ENCODE results near the gene APOL1. TPM values are rescaled to one million over a fixed set of nuclear protein-coding genes. Genes with fewer than 3 reads are reported as not detected.
A peak's percentile ranks its signal among the peaks of the same experiment; 100 is the strongest.
"Not testable (repeated sequence)": the region's sequence is repeated elsewhere in the genome, so short reads cannot be mapped to it uniquely, and the experiment has no call there.

Gene APOL1
- total and polyA plus RNA-seq, 2 of the 13 experiments (the other 11 are each of a cell fraction or from before 2014, with no cell fraction given) = 20.3 to 75.0 TPM

DNA sequence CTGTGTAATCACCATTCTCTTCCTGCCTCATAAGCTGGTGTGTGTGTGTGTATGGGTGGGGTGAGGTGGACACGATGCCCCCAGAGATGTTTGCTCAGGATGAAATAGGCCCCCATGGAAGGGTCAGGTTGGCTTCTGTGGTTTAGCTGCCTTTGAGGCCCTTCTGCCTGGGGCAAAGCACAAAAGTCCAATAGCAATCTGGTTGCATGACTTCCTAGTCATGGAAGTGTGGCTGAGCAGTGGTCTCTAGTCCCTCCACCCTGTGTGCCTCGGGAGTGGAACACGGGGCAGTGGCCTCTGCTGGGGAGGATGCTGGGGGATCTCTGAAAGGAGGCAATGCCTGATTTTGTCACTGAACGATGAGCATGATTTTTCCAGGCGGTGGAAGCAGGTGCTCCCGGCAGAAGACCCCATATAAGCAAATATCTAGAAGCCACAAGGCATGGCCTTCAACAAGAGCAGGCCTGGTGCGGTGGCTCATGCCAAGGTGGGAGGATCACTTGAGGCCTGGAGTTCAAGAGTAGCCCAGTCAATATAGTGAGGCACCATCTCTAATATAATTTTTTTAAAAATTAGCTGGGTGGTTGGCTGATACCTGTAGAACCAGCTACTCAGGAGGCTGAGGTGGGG is 839 bp upstream of the APOL1 start (continued):
- TF ChIP-seq ATF7, SOX6 (IDR thresholded peaks at IDR 0.05): not testable (repeated sequence)
- TF ChIP-seq ATF7 (CRISPR knock-in tag; IDR thresholded peaks at IDR 0.05) = peak; percentile 56; the same call in 1 of the 2 replicates
- peak; percentile 75 for TF ChIP-seq SOX6 (CRISPR knock-in tag; IDR thresholded peaks at IDR 0.05)
- peak; percentile 52; the same call in 1 of the 2 replicates for TF ChIP-seq ZNF792 (CRISPR knock-in tag; IDR thresholded peaks at IDR 0.05)
- peak; percentile 51; the same call in 1 of the 2 replicates for TF ChIP-seq ISL2 (CRISPR knock-in tag; IDR thresholded peaks at IDR 0.05)
- TF ChIP-seq, protein P1, sequence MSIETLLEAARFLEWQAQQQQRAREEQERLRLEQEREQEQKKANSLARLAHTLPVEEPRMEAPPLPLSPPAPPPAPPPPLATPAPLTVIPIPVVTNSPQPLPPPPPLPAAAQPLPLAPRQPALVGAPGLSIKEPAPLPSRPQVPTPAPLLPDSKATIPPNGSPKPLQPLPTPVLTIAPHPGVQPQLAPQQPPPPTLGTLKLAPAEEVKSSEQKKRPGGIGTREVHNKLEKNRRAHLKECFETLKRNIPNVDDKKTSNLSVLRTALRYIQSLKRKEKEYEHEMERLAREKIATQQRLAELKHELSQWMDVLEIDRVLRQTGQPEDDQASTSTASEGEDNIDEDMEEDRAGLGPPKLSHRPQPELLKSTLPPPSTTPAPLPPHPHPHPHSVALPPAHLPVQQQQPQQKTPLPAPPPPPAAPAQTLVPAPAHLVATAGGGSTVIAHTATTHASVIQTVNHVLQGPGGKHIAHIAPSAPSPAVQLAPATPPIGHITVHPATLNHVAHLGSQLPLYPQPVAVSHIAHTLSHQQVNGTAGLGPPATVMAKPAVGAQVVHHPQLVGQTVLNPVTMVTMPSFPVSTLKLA (IDR thresholded peaks at IDR 0.05) = 0 out of 2 replicates have a peak, but pooled peaks have one; percentile 11
- TF ChIP-seq, protein P2, sequence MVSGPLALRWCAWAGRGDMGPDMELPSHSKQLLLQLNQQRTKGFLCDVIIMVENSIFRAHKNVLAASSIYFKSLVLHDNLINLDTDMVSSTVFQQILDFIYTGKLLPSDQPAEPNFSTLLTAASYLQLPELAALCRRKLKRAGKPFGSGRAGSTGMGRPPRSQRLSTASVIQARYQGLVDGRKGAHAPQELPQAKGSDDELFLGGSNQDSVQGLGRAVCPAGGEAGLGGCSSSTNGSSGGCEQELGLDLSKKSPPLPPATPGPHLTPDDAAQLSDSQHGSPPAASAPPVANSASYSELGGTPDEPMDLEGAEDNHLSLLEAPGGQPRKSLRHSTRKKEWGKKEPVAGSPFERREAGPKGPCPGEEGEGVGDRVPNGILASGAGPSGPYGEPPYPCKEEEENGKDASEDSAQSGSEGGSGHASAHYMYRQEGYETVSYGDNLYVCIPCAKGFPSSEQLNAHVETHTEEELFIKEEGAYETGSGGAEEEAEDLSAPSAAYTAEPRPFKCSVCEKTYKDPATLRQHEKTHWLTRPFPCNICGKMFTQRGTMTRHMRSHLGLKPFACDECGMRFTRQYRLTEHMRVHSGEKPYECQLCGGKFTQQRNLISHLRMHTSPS (CRISPR knock-in tag; IDR thresholded peaks at IDR 0.05; ENCODE audit: low read depth) = peak; percentile 59; the same call in 1 of the 2 replicates
- peak; percentile 57; the same call in 1 of the 2 replicates for TF ChIP-seq HMG20A (CRISPR knock-in tag; IDR thresholded peaks at IDR 0.05; ENCODE audit: borderline replicate concordance)
- TF ChIP-seq HOXA3 (CRISPR knock-in tag; IDR thresholded peaks at IDR 0.05) = peak; percentile 83
- peak; percentile 88 for TF ChIP-seq ZNF232 (CRISPR knock-in tag; IDR thresholded peaks at IDR 0.05; ENCODE audit: borderline replicate concordance)
- TF ChIP-seq SOX5 (CRISPR knock-in tag; IDR thresholded peaks at IDR 0.05; ENCODE audit: borderline replicate concordance) = peak; percentile 77
- TF ChIP-seq, protein P3, sequence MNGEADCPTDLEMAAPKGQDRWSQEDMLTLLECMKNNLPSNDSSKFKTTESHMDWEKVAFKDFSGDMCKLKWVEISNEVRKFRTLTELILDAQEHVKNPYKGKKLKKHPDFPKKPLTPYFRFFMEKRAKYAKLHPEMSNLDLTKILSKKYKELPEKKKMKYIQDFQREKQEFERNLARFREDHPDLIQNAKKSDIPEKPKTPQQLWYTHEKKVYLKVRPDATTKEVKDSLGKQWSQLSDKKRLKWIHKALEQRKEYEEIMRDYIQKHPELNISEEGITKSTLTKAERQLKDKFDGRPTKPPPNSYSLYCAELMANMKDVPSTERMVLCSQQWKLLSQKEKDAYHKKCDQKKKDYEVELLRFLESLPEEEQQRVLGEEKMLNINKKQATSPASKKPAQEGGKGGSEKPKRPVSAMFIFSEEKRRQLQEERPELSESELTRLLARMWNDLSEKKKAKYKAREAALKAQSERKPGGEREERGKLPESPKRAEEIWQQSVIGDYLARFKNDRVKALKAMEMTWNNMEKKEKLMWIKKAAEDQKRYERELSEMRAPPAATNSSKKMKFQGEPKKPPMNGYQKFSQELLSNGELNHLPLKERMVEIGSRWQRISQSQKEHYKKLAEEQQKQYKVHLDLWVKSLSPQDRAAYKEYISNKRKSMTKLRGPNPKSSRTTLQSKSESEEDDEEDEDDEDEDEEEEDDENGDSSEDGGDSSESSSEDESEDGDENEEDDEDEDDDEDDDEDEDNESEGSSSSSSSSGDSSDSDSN (CRISPR knock-in tag; IDR thresholded peaks at IDR 0.05) = peak; percentile 69
- TF ChIP-seq RCOR2 (CRISPR knock-in tag; IDR thresholded peaks at IDR 0.05) = peak; percentile 68
- TF ChIP-seq MIER3 (CRISPR knock-in tag; IDR thresholded peaks at IDR 0.05; ENCODE audit: borderline replicate concordance) = peak; percentile 73; the same call in 1 of the 2 replicates
- 0 out of 2 replicates have a peak, but pooled peaks have one; percentile 68 for TF ChIP-seq JUN (CRISPR knock-in tag; IDR thresholded peaks at IDR 0.05)
- TF ChIP-seq KLF12 (CRISPR knock-in tag; IDR thresholded peaks at IDR 0.05; ENCODE audit: borderline replicate concordance) = peak; percentile 68; the same call in 1 of the 2 replicates
- peak; percentile 62 for TF ChIP-seq ZMAT3 (CRISPR knock-in tag; conservative IDR thresholded peaks at IDR 0.05)
- TF ChIP-seq, protein P4, sequence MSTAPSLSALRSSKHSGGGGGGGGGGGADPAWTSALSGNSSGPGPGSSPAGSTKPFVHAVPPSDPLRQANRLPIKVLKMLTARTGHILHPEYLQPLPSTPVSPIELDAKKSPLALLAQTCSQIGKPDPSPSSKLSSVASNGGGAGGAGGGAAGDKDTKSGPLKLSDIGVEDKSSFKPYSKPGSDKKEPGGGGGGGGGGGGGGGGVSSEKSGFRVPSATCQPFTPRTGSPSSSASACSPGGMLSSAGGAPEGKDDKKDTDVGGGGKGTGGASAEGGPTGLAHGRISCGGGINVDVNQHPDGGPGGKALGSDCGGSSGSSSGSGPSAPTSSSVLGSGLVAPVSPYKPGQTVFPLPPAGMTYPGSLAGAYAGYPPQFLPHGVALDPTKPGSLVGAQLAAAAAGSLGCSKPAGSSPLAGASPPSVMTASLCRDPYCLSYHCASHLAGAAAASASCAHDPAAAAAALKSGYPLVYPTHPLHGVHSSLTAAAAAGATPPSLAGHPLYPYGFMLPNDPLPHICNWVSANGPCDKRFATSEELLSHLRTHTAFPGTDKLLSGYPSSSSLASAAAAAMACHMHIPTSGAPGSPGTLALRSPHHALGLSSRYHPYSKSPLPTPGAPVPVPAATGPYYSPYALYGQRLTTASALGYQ (CRISPR knock-in tag; IDR thresholded peaks at IDR 0.05) = peak; percentile 56; the same call in 1 of the 2 replicates
